HCT116 (cell line): Measurements from ENCODE around the gene RELB. TPM values are rescaled to one million over a fixed set of nuclear protein-coding genes. Genes with fewer than 3 reads are reported as not detected.

Experiments used
- ATAC-seq: fragments of 200-7000 bp; cut with Tn5 transposase; 2 replicates; pipeline ENCODE4 v1.9.1; 2020; ENCODE audit warnings: mild to moderate bottlenecking, moderate library complexity
- BruUV-seq: library from RNA; stranded (reverse); fragments of 400-500 nt; replicated peaks from 2 replicates; lab custom pipeline; 2021; lab: Mats Ljungman, UMichigan
- CTCF ChIA-PET: fragments of 300-600 bp; sonication (Branson Sonifier 250); formaldehyde crosslinking; loops from one replicate; lab custom pipeline; 2021; ENCODE audit warnings: antibody characterized with exemption; lab: Charles Lee
- POLR2A ChIA-PET: fragments of 300-600, 350-600 bp; sonication (Branson Sonifier 250); formaldehyde crosslinking; loops from one replicate; lab custom pipeline; 2021; ENCODE audit warnings: antibody characterized with exemption; lab: Charles Lee
- RAD21 ChIA-PET, 2 experiments: fragments of 300-600 bp; sonication (Branson Sonifier 250); formaldehyde crosslinking; loops; one replicate each; lab custom pipeline; 2023; ENCODE audit warnings: low total read pairs in 2 of 2; ENCODE audit not compliant: uncharacterized antibody in 2 of 2, unreplicated experiment in 2 of 2, low non-redundant PET in 1 of 2; lab: Charles Lee
- DNase-seq: peaks from one replicate; pipeline ENCODE4 v3.0.0-alpha.2; 2010; ENCODE audit warnings: low read depth, low spot score
- H2AFZ ChIP-seq: fragments of 200-600 bp; shearing (Covaris generic), sonication (generic); 2 replicates; pipeline ENCODE4 v1.6.1; 2017; ENCODE audit warnings: low read depth, mixed run types, mixed read lengths, antibody characterized with exemption, low read length; ENCODE audit not compliant: poor library complexity, severe bottlenecking
- H3K27ac ChIP-seq: 2 replicates; pipeline ENCODE4 v1.5.1; 2012; ENCODE audit warnings: low read depth, low read length
- H3K27me3 ChIP-seq: fragments of 200-600 bp; sonication (generic); 2 replicates; pipeline ENCODE4 v1.6.1; 2016; ENCODE audit warnings: mixed run types, low read length, mixed read lengths; ENCODE audit not compliant: insufficient read depth
- H3K36me3 ChIP-seq, 2 experiments: fragments of 200-500 bp in 1 of 2; fragments of 200-600 bp in 1 of 2; sonication (Bioruptor generic) in 1 of 2; sonication (generic) in 1 of 2; 2 replicates each; pipeline versions ENCODE4 v1.5.1 to v1.6.1; 2014 to 2016; ENCODE audit warnings: low read length in 2 of 2, inconsistent platforms in 1 of 2, mixed read lengths in 1 of 2, mixed run types in 1 of 2; ENCODE audit not compliant: insufficient read depth in 2 of 2, control insufficient read depth in 1 of 2
- H3K4me1 ChIP-seq, 2 experiments: fragments of 200-600 bp in 1 of 2; sonication (generic) in 1 of 2; 2 replicates each; pipeline versions ENCODE4 v1.5.1 to v1.6.1; 2012 to 2017; ENCODE audit warnings: low read length in 2 of 2, inconsistent platforms in 1 of 2, mild to moderate bottlenecking in 1 of 2, mixed read lengths in 1 of 2, mixed run types in 1 of 2, moderate library complexity in 1 of 2; ENCODE audit not compliant: insufficient read depth in 2 of 2, control insufficient read depth in 1 of 2
- H3K4me2 ChIP-seq: fragments of 200-600 bp; sonication (generic); 2 replicates; pipeline ENCODE4 v1.6.1; 2017; ENCODE audit warnings: mixed run types, low read length, mixed read lengths
- H3K4me3 ChIP-seq, 2 experiments: fragments of 200-600 bp in 1 of 2; sonication (generic) in 1 of 2; replicated peaks in 1 of 2; 2 replicates each; pipeline ENCODE4 v1.5.1; 2011 to 2016; ENCODE audit warnings: low read length in 2 of 2, control low read depth in 1 of 2, low read depth in 1 of 2, mild to moderate bottlenecking in 1 of 2, mixed read lengths in 1 of 2, mixed run types in 1 of 2
- H3K79me2 ChIP-seq: fragments of 200-600 bp; sonication (generic); 2 replicates; pipeline ENCODE4 v1.6.1; 2017; ENCODE audit warnings: mild to moderate bottlenecking, mixed run types, low read length, moderate library complexity, mixed read lengths; ENCODE audit not compliant: insufficient read depth
- H3K9ac ChIP-seq: fragments of 200-600 bp; sonication (generic); 2 replicates; pipeline ENCODE4 v1.6.1; 2016; ENCODE audit warnings: low read length, mixed read lengths
- H3K9me2 ChIP-seq: fragments of 200-600 bp; sonication (generic), shearing (Covaris generic); 2 replicates; pipeline ENCODE4 v1.6.1; 2017; ENCODE audit warnings: mixed run types, mild to moderate bottlenecking, moderate library complexity; ENCODE audit not compliant: insufficient read depth
- H3K9me3 ChIP-seq, 2 experiments: fragments of 200-500 bp in 1 of 2; fragments of 200-600 bp in 1 of 2; sonication (Bioruptor generic) in 1 of 2; sonication (generic) in 1 of 2; 2 replicates each; pipeline ENCODE4 v1.6.1; 2014 to 2017; ENCODE audit warnings: low read length in 2 of 2, mixed read lengths in 2 of 2, inconsistent platforms in 1 of 2, low read depth in 1 of 2, mild to moderate bottlenecking in 1 of 2, mixed run types in 1 of 2, moderate library complexity in 1 of 2; ENCODE audit not compliant: control insufficient read depth in 1 of 2, insufficient read depth in 1 of 2
- H4K20me1 ChIP-seq: fragments of 200-600 bp; sonication (generic), shearing (Covaris generic); 2 replicates; pipeline ENCODE4 v1.6.1; 2017; ENCODE audit warnings: mixed run types, mild to moderate bottlenecking, moderate library complexity; ENCODE audit not compliant: insufficient read depth
- EZH2 ChIP-seq: fragments of 200-600 bp; sonication (generic); IDR thresholded peaks from 2 replicates; pipeline ENCODE4 v1.6.1; 2017; ENCODE audit warnings: antibody characterized with exemption, mixed run types
- JUND ChIP-seq: IDR thresholded peaks from 2 replicates; pipeline ENCODE4 v1.6.1; 2012
- RAD21 ChIP-seq: IDR thresholded peaks from 2 replicates; pipeline ENCODE4 v1.6.1; 2012; ENCODE audit warnings: low read depth, mild to moderate bottlenecking
- intact Hi-C: fragments of 100-400 bp; cut with micrococcal nuclease; formaldehyde crosslinking; loops from 2 replicates; pipeline ENCODE4 v1.10.0; 2022
- total RNA-seq: library from RNA; stranded (reverse); gene quantifications from one replicate; pipeline ENCODE4 v1.2.1, GENCODE V29; 2021; ENCODE audit not compliant: unreplicated experiment
- TF ChIP-seq, protein P1 (sequence below): IDR thresholded peaks from 2 replicates; pipeline ENCODE4 v1.6.1; 2011; ENCODE audit warnings: mild to moderate bottlenecking, low read length, moderate library complexity; ENCODE audit not compliant: insufficient replicate concordance; ENCODE audit errors: extremely low read depth
- TF ChIP-seq, protein P2 (sequence below), 3 experiments: fragments of 200-600 bp in 1 of 3; sonication (generic) in 1 of 3; IDR thresholded peaks in 2 of 3; conservative IDR thresholded peaks in 1 of 3; 2 replicates each; pipeline ENCODE4 v1.5.1; 2012 to 2017; ENCODE audit warnings: low read depth in 2 of 3, low read length in 2 of 3, antibody characterized with exemption in 1 of 3, borderline replicate concordance in 1 of 3, control low read depth in 1 of 3, mild to moderate bottlenecking in 1 of 3, mixed read lengths in 1 of 3, mixed run types in 1 of 3, moderate library complexity in 1 of 3; ENCODE audit not compliant: insufficient read depth in 1 of 3

RELB gene
- total RNA-seq, 1 experiment from 2014 or later = 12.9 TPM

DNA sequence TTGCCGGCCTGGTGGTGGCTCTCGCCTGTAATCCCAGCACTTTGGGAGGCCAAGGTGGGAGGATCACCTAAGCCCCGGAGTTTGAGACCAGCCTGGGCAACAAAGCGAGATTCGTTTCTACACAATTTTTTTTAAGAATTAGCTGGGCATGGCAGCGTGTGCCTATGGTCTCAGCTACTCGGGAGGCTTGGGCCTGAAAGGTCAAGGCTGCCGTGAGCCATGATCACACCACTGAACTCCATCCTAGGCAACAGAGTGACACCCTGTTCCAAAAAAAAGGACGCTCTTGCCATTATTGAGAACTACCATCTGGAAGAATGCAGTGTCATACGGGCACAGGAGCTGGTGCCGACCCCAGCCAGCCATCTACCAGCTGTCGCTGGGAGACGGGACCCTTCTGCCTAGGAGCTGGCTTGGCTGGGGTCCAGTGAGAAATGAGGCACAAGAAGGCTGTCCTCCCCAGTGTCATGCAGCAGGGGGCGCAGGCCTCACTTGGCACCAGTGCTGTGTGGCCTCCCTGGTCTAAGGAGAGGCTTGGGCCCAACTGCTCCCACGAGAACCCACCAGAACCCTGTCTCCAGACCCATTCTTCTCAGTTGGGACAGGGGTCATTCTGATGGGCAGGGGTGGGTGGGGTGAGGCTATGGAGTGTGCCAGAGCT, 12.2 kb upstream of the RELB start:
- Histone ChIP-seq H3K4me2 (no peak overlapping the region), H4K20me1 (no peaks in the 10 kb centered on the region)
- BruUV-seq = no TSS peak
- TF ChIP-seq, protein P1, sequence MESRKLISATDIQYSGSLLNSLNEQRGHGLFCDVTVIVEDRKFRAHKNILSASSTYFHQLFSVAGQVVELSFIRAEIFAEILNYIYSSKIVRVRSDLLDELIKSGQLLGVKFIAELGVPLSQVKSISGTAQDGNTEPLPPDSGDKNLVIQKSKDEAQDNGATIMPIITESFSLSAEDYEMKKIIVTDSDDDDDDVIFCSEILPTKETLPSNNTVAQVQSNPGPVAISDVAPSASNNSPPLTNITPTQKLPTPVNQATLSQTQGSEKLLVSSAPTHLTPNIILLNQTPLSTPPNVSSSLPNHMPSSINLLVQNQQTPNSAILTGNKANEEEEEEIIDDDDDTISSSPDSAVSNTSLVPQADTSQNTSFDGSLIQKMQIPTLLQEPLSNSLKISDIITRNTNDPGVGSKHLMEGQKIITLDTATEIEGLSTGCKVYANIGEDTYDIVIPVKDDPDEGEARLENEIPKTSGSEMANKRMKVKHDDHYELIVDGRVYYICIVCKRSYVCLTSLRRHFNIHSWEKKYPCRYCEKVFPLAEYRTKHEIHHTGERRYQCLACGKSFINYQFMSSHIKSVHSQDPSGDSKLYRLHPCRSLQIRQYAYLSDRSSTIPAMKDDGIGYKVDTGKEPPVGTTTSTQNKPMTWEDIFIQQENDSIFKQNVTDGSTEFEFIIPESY = no peak
- TF ChIP-seq EZH2 = no peak
- TF ChIP-seq RAD21 = peak; percentile 65
- no peak for TF ChIP-seq JUND
- TF ChIP-seq, protein P2, sequence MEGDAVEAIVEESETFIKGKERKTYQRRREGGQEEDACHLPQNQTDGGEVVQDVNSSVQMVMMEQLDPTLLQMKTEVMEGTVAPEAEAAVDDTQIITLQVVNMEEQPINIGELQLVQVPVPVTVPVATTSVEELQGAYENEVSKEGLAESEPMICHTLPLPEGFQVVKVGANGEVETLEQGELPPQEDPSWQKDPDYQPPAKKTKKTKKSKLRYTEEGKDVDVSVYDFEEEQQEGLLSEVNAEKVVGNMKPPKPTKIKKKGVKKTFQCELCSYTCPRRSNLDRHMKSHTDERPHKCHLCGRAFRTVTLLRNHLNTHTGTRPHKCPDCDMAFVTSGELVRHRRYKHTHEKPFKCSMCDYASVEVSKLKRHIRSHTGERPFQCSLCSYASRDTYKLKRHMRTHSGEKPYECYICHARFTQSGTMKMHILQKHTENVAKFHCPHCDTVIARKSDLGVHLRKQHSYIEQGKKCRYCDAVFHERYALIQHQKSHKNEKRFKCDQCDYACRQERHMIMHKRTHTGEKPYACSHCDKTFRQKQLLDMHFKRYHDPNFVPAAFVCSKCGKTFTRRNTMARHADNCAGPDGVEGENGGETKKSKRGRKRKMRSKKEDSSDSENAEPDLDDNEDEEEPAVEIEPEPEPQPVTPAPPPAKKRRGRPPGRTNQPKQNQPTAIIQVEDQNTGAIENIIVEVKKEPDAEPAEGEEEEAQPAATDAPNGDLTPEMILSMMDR (IDR thresholded peaks at IDR 0.05 in 2 of 3, conservative IDR thresholded peaks at IDR 0.05 in 1 of 3; ENCODE audit: borderline replicate concordance in 1 of 3, insufficient read depth in 1 of 3, low read depth in 2 of 3, low read length in 2 of 3) = peak; percentile 62 to 82 (median 71); a peak in 5 of 6 replicates
- TF ChIP-seq, all 23 proteins: peak for 2
- ChIA-PET CTCF (interaction anchor here (1.3 to 2.1 kb wide), 2 partner anchors 70 to 350 kb away, joined by 4 to 6 read pairs; no protein-coding TSS in a partner anchor), RAD21 (no interaction called here), POLR2A (interaction anchor here (0.6 kb wide), 1 partner anchor 412 kb away, joined by 4 read pairs; no protein-coding TSS in a partner anchor)
- no peaks in the 10 kb centered on the region for H3K79me2 ChIP-seq
- H3K4me1 ChIP-seq = no peaks in the 10 kb centered on the region
- H3K9me3 ChIP-seq = no peaks in the 10 kb centered on the region
- intact Hi-C loops = loop anchor here (1.0 kb wide), 1 partner anchor 70 kb away; no protein-coding TSS in a partner anchor
- ATAC-seq = peak; percentile 87
- H3K27ac ChIP-seq = no peak overlapping the region
- H3K36me3 ChIP-seq = peaks cover 0 to 17% of the 10 kb centered on the region in 2 experiments; a peak in 3 of 4 replicates
- no peaks in the 10 kb centered on the region for H3K27me3 ChIP-seq
- no peak overlapping the region for H3K9ac ChIP-seq
- no peaks in the 10 kb centered on the region for H3K9me2 ChIP-seq
- no peak overlapping the region for H2AFZ ChIP-seq
- H3K4me3 ChIP-seq = no peak overlapping the region
- DNase-seq = peak; percentile 26
